H1 (cell line): ENCODE results near the gene WDR76. TPM values are rescaled to one million over a fixed set of nuclear protein-coding genes. Genes with fewer than 3 reads are reported as not detected.

Experiments used
- CTCF ChIA-PET: fragments of 300-600 bp; sonication (Branson Sonifier 250); formaldehyde crosslinking; loops from one replicate; lab custom pipeline; 2021; ENCODE audit not compliant: partially characterized antibody; lab: Charles Lee
- POLR2A ChIA-PET: fragments of 300-600 bp; sonication (Branson Sonifier 250); formaldehyde crosslinking; loops from one replicate; lab custom pipeline; 2021; ENCODE audit warnings: inconsistent platforms; ENCODE audit not compliant: partially characterized antibody; lab: Charles Lee
- DNase-seq, 2 experiments: peaks; one replicate each; pipeline versions ENCODE4 v3.0.0 to v3.0.0-alpha.2; 2010 to 2022; ENCODE audit warnings: low spot score in 2 of 2, low read depth in 1 of 2, mixed read lengths in 1 of 2
- FAIRE-seq: peaks from 2 replicates; lab custom pipeline; 2011; peaks lifted over from hg19 to GRCh38; lab: Jason Lieb, UNC
- H2AFZ ChIP-seq: 2 replicates; pipeline ENCODE4 v1.8.1; 2012; ENCODE audit warnings: low read length, inconsistent platforms
- H2AK5ac ChIP-seq: 2 replicates; pipeline ENCODE4 v1.6.1; 2013; ENCODE audit warnings: low read depth, low read length
- H2BK120ac ChIP-seq: replicated peaks from 2 replicates; pipeline ENCODE3; 2013; ENCODE audit warnings: low read depth, low read length, inconsistent platforms
- H2BK12ac ChIP-seq: 2 replicates; pipeline ENCODE4 v1.6.1; 2013; ENCODE audit warnings: low read depth, low read length
- H2BK15ac ChIP-seq: 2 replicates; pipeline ENCODE4 v1.6.1; 2013; ENCODE audit warnings: low read length
- H2BK20ac ChIP-seq: 2 replicates; pipeline ENCODE4 v1.6.1; 2013; ENCODE audit warnings: low read length
- H2BK5ac ChIP-seq: 2 replicates; pipeline ENCODE4 v1.6.1; 2013; ENCODE audit warnings: low read depth, low read length
- H3K14ac ChIP-seq: 2 replicates; pipeline ENCODE4 v1.6.1; 2013; ENCODE audit warnings: inconsistent platforms; ENCODE audit not compliant: insufficient read length
- H3K18ac ChIP-seq: 2 replicates; pipeline ENCODE4 v1.6.1; 2013; ENCODE audit warnings: low read length; ENCODE audit errors: extremely low read depth
- H3K23ac ChIP-seq: 2 replicates; pipeline ENCODE4 v1.6.1; 2013; ENCODE audit warnings: inconsistent platforms; ENCODE audit not compliant: insufficient read length
- H3K23me2 ChIP-seq: 2 replicates; pipeline ENCODE4 v1.6.1; 2013; ENCODE audit warnings: low read depth, low read length
- H3K27ac ChIP-seq: 2 replicates; pipeline ENCODE4 v1.6.1; 2011; ENCODE audit warnings: low read depth, low read length, inconsistent platforms
- H3K27me3 ChIP-seq, 4 experiments: replicated peaks in 1 of 4; 1 replicate in 1 of 4; 2 replicates in 3 of 4; pipeline versions ENCODE4 v1.6.1 to v1.8.1; 2011 to 2013; ENCODE audit warnings: low read length in 3 of 4, mild to moderate bottlenecking in 3 of 4, inconsistent platforms in 2 of 4, mixed read lengths in 2 of 4, moderate library complexity in 1 of 4; ENCODE audit not compliant: control insufficient read depth in 3 of 4, insufficient read depth in 3 of 4; ENCODE audit errors: extremely low read depth in 1 of 4
- H3K36me3 ChIP-seq, 4 experiments: 2 replicates each; pipeline versions ENCODE4 v1.6.1 to v1.8.1; 2011 to 2013; ENCODE audit warnings: mild to moderate bottlenecking in 4 of 4, low read length in 3 of 4, moderate library complexity in 2 of 4, control low read depth in 1 of 4, inconsistent platforms in 1 of 4; ENCODE audit not compliant: insufficient read depth in 4 of 4, control insufficient read depth in 2 of 4
- H3K4ac ChIP-seq: replicated peaks from 2 replicates; pipeline ENCODE3; 2013; ENCODE audit warnings: low read length, low read depth, mixed read lengths, inconsistent platforms; ENCODE audit not compliant: insufficient read length
- H3K4me1 ChIP-seq, 4 experiments: replicated peaks in 1 of 4; 1 replicate in 1 of 4; 2 replicates in 3 of 4; pipeline versions ENCODE4 v1.6.1 to v1.8.1; 2011 to 2013; ENCODE audit warnings: low read length in 3 of 4, inconsistent platforms in 2 of 4, mixed read lengths in 1 of 4; ENCODE audit not compliant: insufficient read depth in 4 of 4, control insufficient read depth in 3 of 4
- H3K4me2 ChIP-seq, 2 experiments: 2 replicates each; pipeline versions ENCODE4 v1.6.1 to v1.8.1; 2011 to 2013; ENCODE audit warnings: low read depth in 2 of 2, low read length in 2 of 2, control low read depth in 1 of 2, inconsistent platforms in 1 of 2, mild to moderate bottlenecking in 1 of 2; ENCODE audit not compliant: insufficient read depth in 1 of 2
- H3K4me3 ChIP-seq, 4 experiments: fragments of 200-600, 300-600 bp in 1 of 4; sonication (generic), shearing (Covaris generic), sonication (Bioruptor Twin) in 1 of 4; 2 replicates each; pipeline versions ENCODE4 v1.5.1 to v1.8.1; 2011 to 2016; ENCODE audit warnings: low read length in 4 of 4, low read depth in 3 of 4, control low read depth in 2 of 4, inconsistent platforms in 2 of 4, mild to moderate bottlenecking in 2 of 4, mixed read lengths in 1 of 4, moderate library complexity in 1 of 4; ENCODE audit not compliant: insufficient read depth in 2 of 4; ENCODE audit errors: extremely low read depth in 1 of 4
- H3K56ac ChIP-seq: replicated peaks from 2 replicates; pipeline ENCODE3; 2013; ENCODE audit warnings: low read depth, mild to moderate bottlenecking, mixed read lengths, low read length, inconsistent platforms; ENCODE audit not compliant: insufficient read length
- H3K79me1 ChIP-seq: 2 replicates; pipeline ENCODE4 v1.6.1; 2013; ENCODE audit warnings: low read depth, low read length, control low read depth
- H3K79me2 ChIP-seq, 2 experiments: 2 replicates each; pipeline versions ENCODE4 v1.6.1 to v1.8.1; 2012 to 2013; ENCODE audit warnings: low read length in 2 of 2, mild to moderate bottlenecking in 2 of 2, inconsistent platforms in 1 of 2; ENCODE audit not compliant: insufficient read depth in 2 of 2, control insufficient read depth in 1 of 2
- H3K9ac ChIP-seq, 4 experiments: replicated peaks in 1 of 4; 1 replicate in 1 of 4; 2 replicates in 3 of 4; pipeline versions ENCODE4 v1.6.1 to v1.8.1; 2011 to 2013; ENCODE audit warnings: low read depth in 3 of 4, low read length in 3 of 4, control low read depth in 2 of 4, mild to moderate bottlenecking in 2 of 4, moderate library complexity in 2 of 4, inconsistent platforms in 1 of 4; ENCODE audit errors: extremely low read depth in 1 of 4
- H3K9me3 ChIP-seq, 2 experiments: 2 replicates each; pipeline versions ENCODE4 v1.6.1 to v1.8.1; 2012 to 2013; ENCODE audit warnings: mild to moderate bottlenecking in 2 of 2, moderate library complexity in 2 of 2, control low read depth in 1 of 2, inconsistent platforms in 1 of 2, low read depth in 1 of 2, low read length in 1 of 2, mixed read lengths in 1 of 2; ENCODE audit not compliant: insufficient read depth in 2 of 2
- H4K20me1 ChIP-seq, 2 experiments: replicated peaks in 1 of 2; 2 replicates each; pipeline versions ENCODE3 to v1.8.1; 2011 to 2013; ENCODE audit warnings: inconsistent platforms in 2 of 2, low read length in 2 of 2, mild to moderate bottlenecking in 1 of 2; ENCODE audit not compliant: insufficient read depth in 2 of 2, control insufficient read depth in 1 of 2
- H4K5ac ChIP-seq: 2 replicates; pipeline ENCODE4 v1.6.1; 2013; ENCODE audit warnings: low read length, low read depth, mixed read lengths, inconsistent platforms; ENCODE audit not compliant: insufficient read length
- H4K8ac ChIP-seq: 2 replicates; pipeline ENCODE4 v1.8.0; 2013; ENCODE audit warnings: mild to moderate bottlenecking, moderate library complexity, low read length, inconsistent platforms; ENCODE audit not compliant: insufficient read depth; ENCODE audit errors: extremely low read depth
- H4K91ac ChIP-seq: replicated peaks from 2 replicates; pipeline ENCODE3; 2013; ENCODE audit warnings: low read length, mixed read lengths, inconsistent platforms; ENCODE audit not compliant: insufficient read length
- CEBPB ChIP-seq: IDR thresholded peaks from 2 replicates; pipeline ENCODE4 v1.6.1; 2012; ENCODE audit warnings: low read depth, low read length
- CREB1 ChIP-seq: IDR thresholded peaks from 2 replicates; pipeline ENCODE4 v1.6.1; 2012; ENCODE audit warnings: inconsistent platforms
- EZH2 ChIP-seq: fragments of 200-600 bp; sonication (generic); IDR thresholded peaks from 2 replicates; pipeline ENCODE4 v1.7.1; 2012; ENCODE audit warnings: low read depth, mild to moderate bottlenecking, moderate library complexity, low read length, inconsistent platforms; ENCODE audit not compliant: severe bottlenecking
- GTF2F1 ChIP-seq: IDR thresholded peaks from 2 replicates; pipeline ENCODE4 v1.6.1; 2012; ENCODE audit warnings: low read depth, low read length, improper control_type of control experiment, borderline replicate concordance
- TBP ChIP-seq: IDR thresholded peaks from 2 replicates; pipeline ENCODE4 v1.6.1; 2011; ENCODE audit warnings: low read depth, low read length, improper control_type of control experiment
- WGBS, 2 experiments: shearing (Covaris generic) in 1 of 2; methylation state at CpG; one replicate each; pipeline versions ENCODE4 v1.1.6 to v1.1.7; 2013 to 2015; ENCODE audit warnings: low lambda C conversion rate in 2 of 2, mixed read lengths in 2 of 2, inconsistent platforms in 1 of 2, low coverage in 1 of 2, missing lambda C conversion rate in 1 of 2; ENCODE audit not compliant: insufficient replicate concordance in 2 of 2, insufficient coverage in 1 of 2, insufficient read length in 1 of 2; ENCODE audit errors: extremely low coverage in 1 of 2, missing lambda C conversion rate in 1 of 2; 5-methylcytosine and 5-hydroxymethylcytosine counted together
- polyA plus RNA-seq, 7 experiments: library from polyadenylated mRNA; depleted of rRNA in 3 of 7; stranded (reverse) in 5 of 7; unstranded in 2 of 7; fragments of >200 nt in 5 of 7; fragments of 200-250 nt in 2 of 7; gene quantifications; 1 replicate in 5 of 7; 2 replicates in 1 of 7; 4 replicates in 1 of 7; pipeline versions ENCODE4 v1.2.1 to v1.2.3, GENCODE V29; 2011 to 2013; ENCODE audit warnings: missing spikeins in 2 of 7, mixed read lengths in 2 of 7
- total RNA-seq: library from RNA; stranded (reverse); fragmentation: NEBNext Ultra II Directional; extraction: Animal tissue kit (Norgen Biotek cat#: 25700); gene quantifications from 2 replicates; pipeline ENCODE4 v1.2.1, GENCODE V29; 2021

WDR76 gene
- total and polyA plus RNA-seq, 2 of the 8 experiments (the other 6 are each of a cell fraction or from before 2014, with no cell fraction given), result 4.1 to 18.9 TPM

DNA sequence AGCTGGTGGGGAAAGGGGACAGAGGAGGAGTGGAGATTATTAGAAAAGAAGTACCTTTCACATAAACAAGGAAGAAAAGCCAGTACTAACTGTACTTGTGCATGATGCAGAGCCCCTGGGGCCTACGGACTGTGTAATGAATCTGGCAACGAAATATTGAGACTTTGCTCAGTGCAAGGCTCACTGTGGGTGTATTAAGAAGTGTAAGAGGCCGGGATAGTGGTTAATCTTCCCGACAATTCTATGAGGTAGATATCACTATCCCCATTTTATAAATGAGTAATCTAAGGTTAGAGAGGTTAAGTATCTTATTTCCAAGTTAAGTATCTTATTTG lies 89.5 kb downstream of the WDR76 start:
- Histone ChIP-seq H3K4ac (no peak overlapping the region), H3K79me2 (no peaks in the 10 kb centered on the region), H2BK5ac (no peak overlapping the region), H3K4me1 (peaks cover 2 to 10% (median 7%) of the 10 kb centered on the region in 4 experiments), H3K4me2 (no peak overlapping the region), H2BK15ac (no peak overlapping the region), H3K56ac (no peak overlapping the region), H2AK5ac (no peak overlapping the region), H3K27me3 (no peaks in the 10 kb centered on the region), H3K79me1 (no peaks in the 10 kb centered on the region), H4K20me1 (no peaks in the 10 kb centered on the region), H3K23ac (no peak overlapping the region), H2BK12ac (no peak overlapping the region), H3K14ac (no peak overlapping the region), H3K36me3 (no peaks in the 10 kb centered on the region), H2BK120ac (no peak overlapping the region), H3K23me2 (no peaks in the 10 kb centered on the region), H4K91ac (no peak overlapping the region), H3K18ac (no peak overlapping the region), H2AFZ (no peak overlapping the region), H3K9ac (no peak overlapping the region), H4K5ac (no peak overlapping the region), H4K8ac (no peak overlapping the region), H3K4me3 (no peak overlapping the region), H3K27ac (no peak overlapping the region), H3K9me3 (no peaks in the 10 kb centered on the region), H2BK20ac (no peak overlapping the region)
- FAIRE-seq (no peak), DNase-seq (no peak)
- 97% methylated on average over 4 of the region's 4 CpGs; no CpG with 5 or more reads in 1 of the 2 experiments for WGBS, 2 experiments
- POLR2A ChIA-PET, result interaction anchor here (0.6 kb wide), 3 partner anchors 20 to 211 kb away, joined by 3 read pairs; no protein-coding TSS in a partner anchor
- CTCF ChIA-PET, result interaction anchor here (0.9 to 5.6 kb wide), 4 partner anchors 13 to 150 kb away, joined by 3 to 45 read pairs (median 4); no protein-coding TSS in a partner anchor
- TF ChIP-seq TBP (no peak), CREB1 (no peak), GTF2F1 (no peak), EZH2 (no peak), CEBPB (no peak)
